Transverse colon (tissue), 3 donors: Measurements from ENCODE around the gene SLC26A8.

Experiments used
- POLR2A ChIP-seq: fragments of 450-650 bp; IDR thresholded peaks from one replicate; pipeline ENCODE4 v1.6.1; 2016; ENCODE audit warnings: antibody characterized with exemption, mild to moderate bottlenecking, moderate library complexity
- TF ChIP-seq, protein P1 (sequence below), 5 experiments: fragments of 200-600 bp in 3 of 5; fragments of 450-650 bp in 2 of 5; sonication (generic) in 3 of 5; IDR thresholded peaks; 1 replicate in 2 of 5; 2 replicates in 3 of 5; pipeline ENCODE4 v1.5.1; 2016 to 2017; ENCODE audit warnings: antibody characterized with exemption in 5 of 5, inconsistent platforms in 3 of 5, mild to moderate bottlenecking in 2 of 5, moderate library complexity in 1 of 5

GRCh38 chr6:35935469-35935868 is 89.0 kb downstream of the SLC26A8 start:
- TF ChIP-seq POLR2A = no peak
- TF ChIP-seq, protein P1, sequence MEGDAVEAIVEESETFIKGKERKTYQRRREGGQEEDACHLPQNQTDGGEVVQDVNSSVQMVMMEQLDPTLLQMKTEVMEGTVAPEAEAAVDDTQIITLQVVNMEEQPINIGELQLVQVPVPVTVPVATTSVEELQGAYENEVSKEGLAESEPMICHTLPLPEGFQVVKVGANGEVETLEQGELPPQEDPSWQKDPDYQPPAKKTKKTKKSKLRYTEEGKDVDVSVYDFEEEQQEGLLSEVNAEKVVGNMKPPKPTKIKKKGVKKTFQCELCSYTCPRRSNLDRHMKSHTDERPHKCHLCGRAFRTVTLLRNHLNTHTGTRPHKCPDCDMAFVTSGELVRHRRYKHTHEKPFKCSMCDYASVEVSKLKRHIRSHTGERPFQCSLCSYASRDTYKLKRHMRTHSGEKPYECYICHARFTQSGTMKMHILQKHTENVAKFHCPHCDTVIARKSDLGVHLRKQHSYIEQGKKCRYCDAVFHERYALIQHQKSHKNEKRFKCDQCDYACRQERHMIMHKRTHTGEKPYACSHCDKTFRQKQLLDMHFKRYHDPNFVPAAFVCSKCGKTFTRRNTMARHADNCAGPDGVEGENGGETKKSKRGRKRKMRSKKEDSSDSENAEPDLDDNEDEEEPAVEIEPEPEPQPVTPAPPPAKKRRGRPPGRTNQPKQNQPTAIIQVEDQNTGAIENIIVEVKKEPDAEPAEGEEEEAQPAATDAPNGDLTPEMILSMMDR (IDR thresholded peaks at IDR 0.05) = no peak
